MV-4-11 (cell line): Measurements from ENCODE around the gene CORO1C.

ENCODE experiments used
- DNase-seq: peaks from one replicate; lab custom pipeline; 2025; lab: John Stamatoyannopoulos, UW

The CORO1C gene

DNA sequence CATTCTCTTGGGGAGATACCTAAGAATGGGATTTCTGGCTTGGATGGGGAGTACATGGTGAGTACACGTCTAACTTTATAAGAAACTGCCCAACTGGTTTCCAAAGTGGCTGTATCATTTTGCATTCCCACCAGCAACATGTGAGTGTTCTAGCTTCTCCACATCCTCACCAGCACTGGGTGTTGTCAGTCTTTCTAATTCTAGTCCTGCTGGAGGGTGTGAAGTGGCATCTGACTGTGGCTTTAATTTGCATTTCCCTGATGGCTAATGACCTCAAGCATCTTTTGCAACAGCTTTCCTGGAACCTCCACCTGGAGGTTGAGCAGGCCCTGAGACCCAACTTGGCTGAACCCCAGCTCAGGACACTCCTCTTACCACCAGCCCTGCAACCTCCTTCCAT, 115.4 kb downstream of the CORO1C start:
- no peak for DNase-seq

DNA sequence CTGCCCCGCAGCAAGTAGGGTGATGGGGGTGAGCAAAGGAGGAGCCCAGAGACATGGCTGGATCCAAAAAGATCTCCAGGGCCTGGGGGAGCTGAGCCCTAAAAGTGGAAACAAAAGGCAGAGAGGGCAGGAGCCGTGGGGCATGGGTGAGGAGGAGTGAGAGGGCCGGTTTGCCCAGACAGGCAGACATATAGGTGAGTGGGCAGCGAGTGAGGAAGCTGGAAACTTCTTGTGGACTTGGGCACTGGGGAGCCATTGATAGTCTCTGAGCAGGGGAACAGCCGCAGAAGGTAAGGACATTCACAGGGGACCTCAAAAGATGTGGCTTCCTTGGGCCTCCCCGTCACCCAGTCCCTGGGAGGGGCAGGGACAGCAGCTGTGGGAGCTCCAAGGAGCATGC, 116.7 kb downstream of the CORO1C start:
- no peak for DNase-seq

DNA sequence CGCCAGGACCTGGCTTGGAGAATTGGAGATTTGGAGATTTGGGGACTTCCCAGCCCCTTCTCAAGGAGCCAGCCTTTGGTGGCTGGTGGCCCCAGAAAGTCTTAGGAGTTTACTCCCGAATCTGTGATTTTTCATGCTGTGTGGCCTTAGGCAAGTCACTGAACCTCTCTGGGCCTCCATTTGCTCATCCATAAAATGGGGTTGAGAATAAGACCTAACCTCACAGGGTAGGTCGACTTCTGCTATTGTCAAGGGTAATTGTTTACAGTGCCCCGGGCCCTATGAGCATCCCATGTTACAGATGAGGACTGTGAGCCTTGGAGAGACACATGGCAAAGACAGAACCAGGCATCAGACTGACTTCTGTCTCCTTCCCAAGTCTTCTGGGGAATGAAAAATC, 117.3 kb downstream of the CORO1C start:
- no peak for DNase-seq

DNA sequence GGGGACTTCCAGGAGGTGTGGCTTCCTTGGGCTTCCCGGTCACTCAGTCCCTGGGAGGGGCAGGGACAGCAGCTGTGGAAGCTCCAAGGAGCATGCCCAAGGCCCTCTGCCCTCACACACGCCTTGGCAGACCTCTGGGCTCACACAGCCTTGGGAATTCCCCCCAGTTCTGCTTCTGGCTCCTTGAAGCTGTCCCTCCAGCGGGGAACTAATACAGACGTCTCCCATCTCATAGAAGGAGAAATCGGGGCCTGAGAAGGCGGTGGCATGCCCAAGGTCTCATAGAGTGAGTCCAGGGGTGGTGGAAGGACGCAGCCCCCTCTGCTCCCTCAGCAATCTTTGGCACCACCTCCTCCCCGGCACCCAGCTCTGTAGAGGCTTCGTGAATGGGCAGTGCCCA, 117.8 kb downstream of the CORO1C start:
- DNase-seq, result no peak

DNA sequence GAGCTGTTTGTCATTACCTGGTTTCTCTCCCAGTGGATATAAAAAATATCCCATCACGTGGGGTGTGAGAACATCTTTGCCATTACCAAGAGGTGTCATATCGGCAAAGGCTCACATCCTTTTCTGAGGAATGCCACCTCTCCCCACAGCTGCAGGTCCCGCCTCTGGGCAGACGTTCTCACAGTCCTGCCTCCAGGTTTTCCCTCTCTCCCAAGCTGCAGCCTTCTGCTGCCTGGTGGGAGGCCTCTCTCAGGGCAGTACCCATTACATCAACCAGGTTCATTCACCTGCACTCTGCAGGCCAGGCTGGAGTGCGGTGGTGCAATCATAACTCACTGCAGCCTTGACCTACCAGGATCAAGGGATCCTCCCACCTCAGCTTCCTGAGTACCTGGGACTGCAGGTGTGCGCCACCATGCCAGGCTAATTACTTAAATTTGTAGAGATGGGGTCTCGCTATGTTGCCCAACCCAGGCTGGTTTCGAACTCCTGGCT, 118.5 kb downstream of the CORO1C start:
- DNase-seq, result no peak

DNA sequence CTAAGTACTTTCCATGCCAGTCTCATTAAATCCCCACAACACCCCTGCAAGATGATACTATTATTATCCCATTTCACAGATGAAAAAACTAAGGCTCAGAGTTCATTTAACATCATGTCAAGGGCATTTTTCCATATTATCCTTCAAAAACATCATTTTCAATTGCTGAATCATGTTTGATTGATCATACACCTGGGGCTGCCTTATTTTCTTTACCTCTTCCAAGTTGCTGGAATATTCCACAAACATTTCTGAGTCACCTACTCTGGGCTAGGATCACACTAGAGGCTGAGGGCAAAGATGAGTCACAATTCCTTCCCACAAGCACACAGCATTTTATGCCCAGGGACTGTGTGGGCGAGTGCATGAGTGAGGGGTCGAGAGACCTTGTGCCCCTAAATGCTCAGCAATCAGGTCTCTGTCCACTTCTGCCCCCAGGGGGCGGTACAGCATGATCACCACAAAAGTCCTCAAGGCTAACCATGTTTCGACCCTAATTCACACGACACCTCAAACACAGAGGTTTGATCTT, 119.4 kb downstream of the CORO1C start:
- DNase-seq, result peak; percentile 36

DNA sequence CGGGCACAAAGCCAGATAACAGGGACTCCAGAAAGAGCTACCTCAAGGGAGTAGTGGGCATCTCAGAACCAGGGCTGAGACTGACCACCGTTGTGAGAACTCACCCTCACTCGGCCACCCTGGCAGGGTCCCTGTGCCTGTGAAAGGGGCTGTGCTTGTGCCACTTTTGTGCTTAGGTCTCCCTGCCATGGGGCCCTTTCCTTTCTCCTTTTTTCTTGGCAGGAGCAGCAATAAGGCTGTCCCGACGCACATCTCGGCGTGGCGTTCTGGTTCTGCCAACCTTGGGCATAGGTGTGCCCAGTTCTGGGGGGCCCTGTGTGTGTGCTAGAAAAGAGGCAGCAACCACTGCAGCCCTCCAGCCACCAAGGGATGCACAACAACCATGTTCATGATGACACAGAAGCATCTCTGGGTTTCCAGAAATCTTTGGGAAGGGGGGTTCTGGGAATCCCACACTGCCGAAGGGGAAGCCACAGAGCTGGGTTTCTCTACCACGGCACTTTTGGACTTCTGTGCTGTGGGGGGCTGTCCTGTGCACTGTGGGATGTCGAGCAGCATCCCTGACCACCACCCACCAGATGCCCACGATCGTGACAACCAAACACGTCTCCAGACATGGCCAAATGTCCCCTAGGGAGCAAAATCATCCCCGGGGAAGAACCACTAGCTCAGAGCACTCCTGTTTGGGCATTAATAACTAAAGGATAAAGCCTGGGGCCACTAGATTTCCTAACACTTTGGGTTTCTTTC, 120.3 kb downstream of the CORO1C start:
- no peak for DNase-seq

DNA sequence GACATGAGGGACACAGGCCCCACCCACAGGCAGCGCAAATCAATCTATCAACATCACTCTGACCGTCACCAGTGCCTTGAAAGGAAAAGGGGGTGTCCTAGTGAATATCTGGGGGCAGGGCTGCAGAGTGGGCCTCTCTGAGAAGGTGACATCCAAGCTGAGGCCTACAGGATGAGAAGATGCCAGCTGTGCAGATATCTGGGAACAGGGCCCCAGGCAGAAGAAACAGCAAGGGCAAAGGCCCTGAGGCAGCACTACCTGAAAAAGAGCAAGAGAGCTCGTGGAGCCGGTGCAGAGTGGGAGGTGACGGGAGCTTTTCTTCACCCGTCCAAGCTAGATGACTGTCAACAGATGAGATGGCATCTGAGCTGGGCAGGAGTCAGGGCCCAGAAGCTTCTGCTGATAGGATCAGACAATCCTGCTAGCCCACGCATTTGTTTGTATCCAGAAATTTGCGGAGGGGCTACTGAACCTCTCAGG, 120.9 kb downstream of the CORO1C start:
- no peak for DNase-seq

DNA sequence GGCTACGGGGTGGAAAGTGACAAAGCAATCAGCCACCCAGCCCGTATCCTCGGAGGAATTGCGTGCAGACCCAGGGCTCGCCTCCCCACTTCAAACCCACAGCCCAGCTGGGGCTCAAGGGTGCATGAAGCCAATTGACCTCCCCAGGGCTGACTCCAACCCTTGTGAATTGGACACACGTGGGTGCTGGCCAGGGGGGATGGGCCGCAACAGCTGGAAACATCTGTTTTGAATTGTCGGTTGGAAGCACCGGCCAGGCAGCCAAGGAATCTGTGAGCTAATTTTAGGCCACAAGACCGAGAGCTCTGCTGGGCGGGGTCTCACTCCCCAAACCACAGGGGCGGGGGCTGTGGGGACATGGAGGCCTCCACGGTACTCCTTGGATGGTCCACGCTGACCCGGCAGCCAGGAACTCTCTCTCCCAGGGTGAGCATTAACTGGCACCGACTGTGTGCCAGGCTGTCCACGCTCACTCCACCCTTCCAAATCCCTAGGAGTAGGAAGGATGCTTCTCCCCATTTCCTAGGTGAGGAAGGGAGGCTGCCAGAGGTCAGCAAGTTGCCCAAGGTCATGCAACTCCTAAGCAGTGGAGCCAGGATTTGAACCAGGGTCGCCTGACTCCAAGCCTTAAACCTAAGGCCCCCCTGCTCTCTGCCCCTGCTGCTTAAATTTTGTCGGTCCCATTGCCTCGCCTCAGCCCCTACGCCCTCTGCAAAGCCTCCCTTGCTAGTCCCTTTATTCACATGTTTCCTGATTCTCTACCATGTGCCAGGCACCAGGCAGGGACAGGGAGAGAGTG, 121.6 kb downstream of the CORO1C start:
- DNase-seq, result peak; percentile 14

DNA sequence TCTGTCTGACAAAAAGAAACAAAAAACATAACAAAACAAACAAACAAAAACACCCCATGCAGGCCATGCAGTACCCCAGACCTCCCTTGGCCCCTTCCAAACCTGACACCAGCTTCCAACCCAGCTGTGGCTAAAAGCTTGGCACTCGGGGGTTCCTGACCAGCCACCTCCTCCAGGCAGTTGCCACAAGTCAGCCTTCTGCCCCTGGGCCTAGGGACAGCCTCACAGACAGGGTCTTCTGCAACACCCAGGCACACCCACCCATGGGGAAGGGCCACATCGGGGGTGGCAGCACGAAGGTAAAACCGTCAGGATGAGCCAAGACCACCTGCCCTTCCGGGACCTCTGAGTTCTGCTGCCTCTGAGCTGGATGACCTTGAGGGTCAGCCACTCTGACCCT, 122.7 kb downstream of the CORO1C start:
- DNase-seq, result no peak

DNA sequence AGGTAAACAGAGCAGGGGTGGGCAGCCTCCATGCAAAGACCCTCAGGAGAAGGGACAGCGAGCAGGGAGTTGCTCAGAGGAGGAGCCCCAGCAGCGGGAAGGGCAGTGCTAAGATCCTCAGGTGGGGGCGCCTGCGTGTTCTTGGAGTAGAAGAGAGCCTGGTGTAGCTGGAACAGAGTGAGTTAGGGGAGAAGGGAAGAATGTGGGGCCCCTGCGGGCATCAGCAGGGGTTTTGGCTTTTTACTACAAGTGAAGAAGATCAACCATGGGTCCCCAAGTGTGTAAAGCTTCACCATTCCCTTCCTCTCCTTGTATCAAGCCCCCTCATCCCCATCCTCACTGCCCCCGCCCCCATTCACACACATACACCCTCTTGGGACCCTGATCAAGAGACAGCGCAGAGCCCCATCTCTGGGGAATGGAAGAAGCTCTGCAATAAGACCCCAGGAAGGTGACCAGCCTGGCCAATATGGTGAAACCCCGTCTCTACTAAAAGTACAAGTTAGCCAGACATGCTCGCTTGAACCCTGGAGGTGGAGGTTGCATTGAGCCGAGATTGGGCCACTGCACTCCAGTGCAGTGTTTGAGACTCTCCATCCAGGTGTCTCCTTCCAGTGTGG, 123.2 kb downstream of the CORO1C start:
- DNase-seq, result no peak

DNA sequence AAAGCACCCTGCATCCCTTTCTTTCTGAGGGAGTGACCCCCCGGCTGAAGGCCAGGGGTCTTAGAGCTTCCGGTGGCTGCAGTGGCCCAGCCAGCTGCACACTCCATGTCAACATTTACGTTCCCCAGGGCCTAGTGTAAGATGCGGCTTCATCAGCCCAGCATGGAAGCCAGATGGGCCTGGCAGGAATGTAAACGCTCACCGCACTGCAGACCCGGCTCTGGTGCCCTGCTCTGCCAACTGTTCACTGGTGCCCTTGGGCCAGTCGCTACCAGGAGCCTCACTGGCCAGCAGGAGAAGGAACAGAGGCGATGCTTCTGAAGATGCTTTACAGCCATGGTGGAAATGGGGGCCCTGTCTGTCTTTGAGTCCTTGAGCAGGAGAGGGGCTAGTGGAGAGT, 124.8 kb downstream of the CORO1C start:
- no peak for DNase-seq

DNA sequence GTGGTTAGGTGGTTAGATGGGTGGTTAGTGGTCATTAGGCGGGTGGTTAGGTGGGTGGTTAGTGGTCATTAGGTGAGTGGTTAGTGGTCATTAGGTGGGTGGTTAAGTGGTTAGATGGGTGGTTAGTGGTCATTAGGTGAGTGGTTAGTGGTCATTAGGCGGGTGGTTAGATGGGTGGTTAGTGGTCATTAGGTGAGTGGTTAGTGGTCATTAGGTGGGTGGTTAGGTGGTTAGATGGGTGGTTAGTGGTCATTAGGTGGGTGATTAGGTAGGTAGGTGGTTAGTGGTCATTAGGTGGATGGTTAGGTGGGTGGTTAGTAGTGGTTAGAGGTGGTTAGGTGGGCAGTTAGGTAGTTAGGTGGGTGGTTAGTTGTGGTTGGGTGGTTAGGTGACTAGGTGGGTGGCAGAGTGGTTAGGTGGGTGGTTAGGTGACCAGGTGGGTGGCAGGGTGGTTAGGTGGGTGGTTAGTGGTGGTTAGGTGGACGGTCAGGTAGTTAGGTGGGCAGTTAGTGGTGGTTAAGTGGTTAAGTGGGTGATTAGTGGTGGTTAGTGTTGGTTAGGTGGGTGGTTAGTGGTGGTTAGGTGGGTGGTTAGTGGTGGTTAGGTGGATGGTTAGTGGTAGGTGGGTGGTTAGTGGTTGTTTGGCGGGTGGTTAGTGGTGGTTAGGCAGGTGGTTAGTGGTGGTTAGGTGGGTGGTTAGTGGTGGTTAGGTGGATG, 125.5 kb downstream of the CORO1C start:
- DNase-seq, result no peak

DNA sequence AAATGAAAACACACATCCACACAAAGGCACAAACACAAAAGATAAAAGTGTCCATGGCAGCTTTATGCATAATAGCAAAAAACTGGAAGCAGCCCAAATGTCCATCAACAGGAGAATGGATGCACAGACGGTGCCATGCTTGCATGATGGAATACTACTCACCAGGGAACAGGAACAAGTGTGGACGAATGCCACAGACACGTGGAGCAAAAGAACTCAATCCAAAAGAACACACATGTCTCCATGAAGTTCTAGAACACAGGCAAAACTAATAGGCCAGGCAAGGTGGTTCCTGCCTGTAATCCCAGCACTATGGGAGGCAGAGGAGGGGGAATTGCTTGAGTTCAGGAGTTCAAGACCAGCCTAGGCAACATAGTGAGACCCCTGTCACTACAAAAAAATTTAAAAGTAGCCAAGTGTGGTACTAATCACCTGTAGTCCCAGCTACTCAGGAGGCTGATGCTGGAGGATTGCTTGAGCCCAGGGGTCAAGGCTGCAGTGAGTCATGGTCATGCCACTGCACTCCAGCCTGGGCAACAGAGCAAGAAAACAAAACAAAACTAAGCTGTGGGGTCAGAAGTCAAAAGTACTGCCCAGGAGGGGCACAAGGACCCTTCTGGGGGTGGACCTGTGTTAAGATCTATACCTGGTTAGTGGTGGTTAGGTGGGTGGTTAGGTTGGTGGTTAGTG, 126.2 kb downstream of the CORO1C start:
- DNase-seq, result no peak

DNA sequence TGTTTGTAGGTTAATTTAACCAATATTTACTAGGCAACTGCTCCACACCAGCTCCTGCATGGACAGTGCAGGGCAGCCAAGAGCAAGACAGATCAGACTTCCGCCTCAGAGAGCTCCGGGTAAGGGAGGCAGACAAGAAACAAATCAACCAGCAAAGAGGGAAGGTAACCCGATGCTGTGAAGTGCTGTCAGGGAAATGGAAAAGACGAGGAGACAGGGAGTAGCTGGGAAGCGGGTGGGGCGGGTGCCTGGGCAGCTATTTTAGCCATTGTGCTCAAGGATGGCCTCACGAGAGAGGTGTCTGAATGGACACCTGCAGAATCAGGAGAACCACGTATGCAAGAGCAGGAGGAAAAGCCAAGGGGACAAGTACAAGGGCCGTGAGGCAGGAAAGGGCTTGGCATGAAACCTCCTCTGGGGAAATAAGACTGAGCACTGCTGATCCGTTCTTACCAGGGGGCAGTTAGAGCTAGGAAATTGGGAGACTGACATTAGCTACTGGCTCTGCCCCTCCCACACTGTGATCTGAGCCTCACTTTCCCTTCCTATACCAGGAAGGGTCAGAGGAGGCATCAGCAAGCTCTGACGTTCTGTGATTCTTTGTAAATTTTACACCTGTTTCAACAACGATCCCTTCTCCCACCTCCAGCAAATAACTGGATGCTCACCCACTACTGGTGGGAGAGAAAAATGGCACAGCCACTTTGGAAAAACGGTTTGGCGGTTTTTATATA, 126.9 kb downstream of the CORO1C start:
- no peak for DNase-seq

DNA sequence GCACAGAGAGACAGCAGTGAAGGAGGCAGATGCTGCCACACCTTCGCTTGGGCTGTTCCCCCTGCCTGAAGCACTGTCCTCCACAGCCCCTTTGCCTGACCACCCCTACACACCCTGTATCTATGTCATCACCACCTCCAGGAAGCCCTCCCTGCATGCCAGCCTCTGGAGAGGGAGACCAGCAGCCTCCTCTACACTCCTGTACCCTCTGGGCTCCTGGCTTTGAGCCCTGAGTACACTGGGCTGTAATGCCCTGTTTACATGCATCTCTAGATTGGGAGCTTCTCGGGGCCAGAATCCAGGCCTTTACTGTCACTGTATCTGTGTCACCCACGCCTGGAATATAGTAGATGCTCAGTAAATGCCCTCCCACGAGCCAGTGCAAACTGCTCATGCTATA, 127.6 kb downstream of the CORO1C start:
- DNase-seq, result no peak

DNA sequence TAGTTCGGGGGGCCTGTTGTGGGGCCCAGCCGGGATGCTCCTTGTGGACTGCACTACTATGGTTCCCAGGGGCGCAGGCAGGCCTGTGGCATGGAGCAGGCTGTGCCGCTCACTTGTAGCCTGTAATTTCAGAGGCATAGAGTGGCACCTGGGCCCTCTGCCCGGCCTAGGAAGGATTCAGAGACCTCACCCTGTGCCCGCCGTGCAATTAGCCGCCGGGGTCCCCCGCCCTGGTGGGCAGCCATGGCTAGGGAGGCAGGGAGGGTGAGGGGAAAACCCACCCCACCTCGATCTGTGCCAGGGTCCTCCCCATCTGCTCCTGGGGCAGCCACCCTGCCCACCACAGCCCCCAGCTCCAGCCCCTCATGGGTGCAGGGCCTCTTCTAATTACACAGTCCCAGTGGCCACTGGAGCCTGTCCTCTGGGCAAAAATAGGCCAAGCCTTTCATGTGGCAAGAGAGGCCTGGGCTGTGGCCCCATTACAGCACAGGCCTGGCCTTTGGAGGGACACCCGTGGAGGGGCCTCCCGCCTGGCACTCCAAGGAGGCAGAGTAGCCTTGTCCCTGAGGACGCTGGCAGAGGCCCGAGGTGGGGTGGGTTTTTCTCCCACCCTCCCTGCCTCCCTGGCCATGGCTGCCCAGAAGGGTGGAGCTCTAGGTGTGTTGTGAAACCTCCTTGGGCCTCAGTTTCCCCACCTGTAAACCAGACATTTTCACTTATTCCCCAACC, 128.2 kb downstream of the CORO1C start:
- DNase-seq, result no peak

DNA sequence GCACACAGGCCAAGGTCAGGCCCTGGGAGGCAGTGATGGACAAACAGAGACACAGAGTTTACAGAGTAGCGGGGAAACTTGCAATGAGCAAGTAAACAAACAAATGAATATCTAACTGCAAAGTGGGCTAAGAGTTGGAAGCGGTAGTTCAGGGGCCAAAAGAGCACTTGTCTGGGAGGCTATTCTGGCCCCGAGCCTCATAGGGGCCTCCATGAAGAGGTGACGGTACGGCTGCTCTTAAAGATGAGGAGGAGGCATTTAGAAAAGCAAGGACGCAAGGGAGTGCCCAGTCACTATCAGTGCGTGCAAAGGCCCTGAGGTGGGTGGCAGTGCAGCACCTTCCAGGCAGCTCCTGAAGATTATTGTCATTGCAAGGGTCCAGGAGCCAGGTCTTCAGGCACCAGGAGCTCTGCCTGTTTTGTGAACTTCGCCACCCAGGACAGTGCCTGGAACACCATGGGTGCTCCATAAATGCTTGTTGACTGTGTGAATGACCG, 129.1 kb downstream of the CORO1C start:
- DNase-seq, result no peak

DNA sequence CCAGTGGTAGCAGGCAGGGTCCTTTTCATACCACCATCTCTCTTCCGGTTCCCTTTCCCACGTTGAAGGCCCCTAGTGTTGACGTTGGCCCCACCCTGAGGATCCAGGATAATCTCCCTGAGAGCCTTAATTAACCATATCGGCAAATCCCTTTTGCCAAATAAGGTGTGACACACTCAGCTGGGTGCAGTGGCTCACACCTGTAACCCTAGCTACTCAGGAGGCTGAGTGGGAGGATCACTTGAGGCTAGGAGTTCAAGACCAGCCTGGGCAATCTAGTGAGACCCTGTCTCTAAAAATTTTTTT, 130.7 kb downstream of the CORO1C start:
- DNase-seq, result no peak
